Keratinocyte (primary cell): ENCODE measurements around the gene FNDC3B.

Experiments used
- CTCF ChIP-seq, 3 experiments: IDR thresholded peaks in 1 of 3; conservative IDR thresholded peaks in 1 of 3; optimal IDR thresholded peaks in 1 of 3; 2 replicates in 2 of 3; 3 replicates in 1 of 3; pipeline versions ENCODE3 to v1.5.1; 2011; ENCODE audit warnings: low read length in 3 of 3, mild to moderate bottlenecking in 3 of 3, moderate library complexity in 2 of 3, control low read depth in 1 of 3, inconsistent platforms in 1 of 3; ENCODE audit not compliant: insufficient read depth in 2 of 3; ENCODE audit errors: extremely low read depth in 1 of 3
- EZH2 ChIP-seq: IDR thresholded peaks from one replicate; pipeline ENCODE4 v1.6.1; 2012; ENCODE audit warnings: inconsistent platforms, mild to moderate bottlenecking, low read length, moderate library complexity

DNA sequence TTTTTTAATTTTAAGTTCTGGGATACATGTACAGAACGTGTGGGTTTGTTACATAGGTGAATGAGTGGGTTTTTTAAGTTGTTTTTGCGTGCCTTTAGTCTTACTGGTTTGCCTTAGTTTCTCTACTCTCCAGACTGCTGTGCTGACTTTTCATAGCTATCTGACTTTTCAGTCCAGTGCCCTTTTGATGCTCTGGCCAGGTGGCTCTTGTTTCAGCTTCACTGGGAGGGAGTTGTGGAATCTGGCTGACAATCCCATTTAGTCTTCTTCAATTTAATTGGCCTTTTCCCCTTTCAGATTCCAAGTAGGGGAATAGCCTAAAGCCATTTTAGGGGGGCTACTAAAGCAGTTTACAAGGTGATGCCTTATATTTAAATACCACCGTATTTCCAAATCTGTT, 30.1 kb downstream of the FNDC3B start:
- TF ChIP-seq CTCF (optimal IDR thresholded peaks at IDR 0.05 in 1 of 3, IDR thresholded peaks at IDR 0.05 in 1 of 3, conservative IDR thresholded peaks at IDR 0.05 in 1 of 3; ENCODE audit: extremely low read depth in 1 of 3, insufficient read depth in 2 of 3, low read length in 3 of 3) (no peak), EZH2 (no peak)
